Activated gamma-delta T cell treated with anti-CD3 and anti-CD28 coated beads, Interleukin-2, amount 50 U/mL, for 16 hours (primary cell): ENCODE data around the gene MEF2D.

ENCODE experiments used
- DNase-seq: peaks from one replicate; pipeline ENCODE4 v3.0.0-alpha.2; 2020; ENCODE audit warnings: low read depth

The MEF2D gene

GRCh38 chr1:156467906-156468305, 32.7 kb downstream of the MEF2D start:
- DNase-seq = no peak

GRCh38 chr1:156467385-156467784, 33.2 kb downstream of the MEF2D start:
- no peak for DNase-seq

- DNase-seq = no peak
These were observed 34.7 kb downstream of the MEF2D start for GRCh38 chr1:156465747-156466365.

- no peak for DNase-seq
These were observed 35.6 kb downstream of the MEF2D start for GRCh38 chr1:156464825-156465452.

- DNase-seq = no peak
These were observed 36.2 kb downstream of the MEF2D start for GRCh38 chr1:156464335-156464734.

- no peak for DNase-seq
These were observed 36.7 kb downstream of the MEF2D start for GRCh38 chr1:156463874-156464273.

GRCh38 chr1:156462954-156463795, 37.4 kb downstream of the MEF2D start:
- no peak for DNase-seq

- DNase-seq = no peak
These were observed 38.6 kb downstream of the MEF2D start for GRCh38 chr1:156461781-156462647.

GRCh38 chr1:156461109-156461508, 39.5 kb downstream of the MEF2D start:
- no peak for DNase-seq

- no peak for DNase-seq
These were observed 40.0 kb downstream of the MEF2D start for GRCh38 chr1:156460525-156460924.

- no peak for DNase-seq
These were observed 42.4 kb downstream of the MEF2D start for GRCh38 chr1:156458181-156458503.

- peak; percentile 95 for DNase-seq
These were observed 43.7 kb downstream of the MEF2D start for GRCh38 chr1:156456625-156457465.

- DNase-seq = no peak
These were observed 45.2 kb downstream of the MEF2D start for GRCh38 chr1:156455362-156455761.

GRCh38 chr1:156452907-156453306, 47.7 kb downstream of the MEF2D start:
- DNase-seq = no peak

- DNase-seq = no peak
These were observed 48.9 kb downstream of the MEF2D start for GRCh38 chr1:156451505-156452160.

GRCh38 chr1:156448134-156448967, 52.2 kb downstream of the MEF2D start:
- no peak for DNase-seq

- peak; percentile 67 for DNase-seq
These were observed 54.7 kb downstream of the MEF2D start for GRCh38 chr1:156445789-156446263.

- DNase-seq = no peak
These were observed 56.1 kb downstream of the MEF2D start for GRCh38 chr1:156444407-156445001.

- no peak for DNase-seq
These were observed 57.3 kb downstream of the MEF2D start for GRCh38 chr1:156443286-156443685.
